HEK293 (cell line): ENCODE measurements around the gene PAK5.

Experiments used
- CTCF ChIA-PET: fragments of 350-600 bp; formaldehyde crosslinking; extraction: SDS; loops from one replicate; lab custom pipeline; 2021; ENCODE audit warnings: antibody characterized with exemption; lab: Yijun Ruan, JAX
- POLR2A ChIA-PET: fragments of 300-600 bp; formaldehyde crosslinking; extraction: SDS; loops from one replicate; lab custom pipeline; 2020; ENCODE audit warnings: antibody characterized with exemption, inconsistent platforms; lab: Yijun Ruan, JAX
- H3K27ac ChIP-seq: fragments of 200-500 bp; sonication (Bioruptor generic); 2 replicates; pipeline ENCODE4 v1.5.1; 2014; ENCODE audit warnings: low read depth, low read length, control low read depth, inconsistent platforms; ENCODE audit errors: extremely low read depth
- H3K36me3 ChIP-seq, 2 experiments: fragments of 200-500 bp in 1 of 2; sonication (Bioruptor generic) in 1 of 2; 1 replicate in 1 of 2; 2 replicates in 1 of 2; pipeline ENCODE4 v1.5.1; 2014 to 2017; ENCODE audit warnings: inconsistent platforms in 2 of 2, low read length in 2 of 2; ENCODE audit not compliant: control insufficient read depth in 2 of 2, insufficient read depth in 1 of 2
- H3K4me1 ChIP-seq: fragments of 200-500 bp; sonication (Bioruptor generic); 2 replicates; pipeline ENCODE4 v1.5.1; 2014; ENCODE audit warnings: mild to moderate bottlenecking, low read length, inconsistent platforms; ENCODE audit not compliant: control insufficient read depth, insufficient read depth
- H3K4me3 ChIP-seq: 2 replicates; pipeline ENCODE4 v1.5.1; 2011; ENCODE audit warnings: low read depth, mild to moderate bottlenecking, control low read depth, low read length, moderate library complexity
- H3K9me3 ChIP-seq: fragments of 200-500 bp; sonication (Bioruptor generic); 2 replicates; pipeline ENCODE4 v1.5.1; 2014; ENCODE audit warnings: low read depth, low read length, inconsistent platforms; ENCODE audit not compliant: control insufficient read depth, insufficient read depth
- EGR2 ChIP-seq: fragments of 450-650 bp; formaldehyde crosslinking; IDR thresholded peaks from 2 replicates; pipeline ENCODE4 v1.5.1; 2016; ENCODE audit warnings: low read depth, missing biosample characterization, missing genetic modification characterization
- FEZF1 ChIP-seq: fragments of 450-650 bp; formaldehyde crosslinking; IDR thresholded peaks from 2 replicates; pipeline ENCODE4 v1.5.1; 2016; ENCODE audit warnings: missing biosample characterization, missing genetic modification characterization
- KLF10 ChIP-seq: fragments of 450-650 bp; IDR thresholded peaks from 2 replicates; pipeline ENCODE4 v1.5.1; 2018; ENCODE audit warnings: missing biosample characterization, mild to moderate bottlenecking, missing genetic modification characterization
- MYNN ChIP-seq: fragments of 450-650 bp; formaldehyde crosslinking; IDR thresholded peaks from 2 replicates; pipeline ENCODE4 v1.5.1; 2016; ENCODE audit warnings: missing biosample characterization, missing genetic modification characterization, borderline replicate concordance
- SETDB1 ChIP-seq: IDR thresholded peaks from one replicate; pipeline ENCODE4 v1.6.1; 2017; ENCODE audit warnings: mild to moderate bottlenecking, low read length, moderate library complexity, mixed read lengths; ENCODE audit not compliant: insufficient read length
- SP7 ChIP-seq: fragments of 450-650 bp; formaldehyde crosslinking; IDR thresholded peaks from 2 replicates; pipeline ENCODE4 v1.5.1; 2016; ENCODE audit warnings: missing biosample characterization, missing genetic modification characterization
- ZBTB26 ChIP-seq: fragments of 450-650 bp; formaldehyde crosslinking; optimal IDR thresholded peaks from 2 replicates; pipeline ENCODE3; 2016; ENCODE audit warnings: missing biosample characterization, mild to moderate bottlenecking, missing genetic modification characterization
- ZEB2 ChIP-seq: fragments of 450-650 bp; formaldehyde crosslinking; IDR thresholded peaks from 2 replicates; pipeline ENCODE4 v1.5.1; 2016; ENCODE audit warnings: missing biosample characterization, missing genetic modification characterization
- ZNF184 ChIP-seq: fragments of 450-650 bp; IDR thresholded peaks from 2 replicates; pipeline ENCODE4 v1.5.1; 2018; ENCODE audit warnings: missing biosample characterization, mild to moderate bottlenecking, missing genetic modification characterization
- ZNF214 ChIP-seq: fragments of 450-650 bp; formaldehyde crosslinking; IDR thresholded peaks from 2 replicates; pipeline ENCODE4 v1.5.1; 2017; ENCODE audit warnings: missing biosample characterization, mild to moderate bottlenecking, missing genetic modification characterization, borderline replicate concordance
- ZNF248 ChIP-seq: fragments of 450-650 bp; formaldehyde crosslinking; IDR thresholded peaks from 2 replicates; pipeline ENCODE4 v1.5.1; 2017; ENCODE audit warnings: missing biosample characterization, missing genetic modification characterization
- ZNF335 ChIP-seq: fragments of 450-650 bp; formaldehyde crosslinking; conservative IDR thresholded peaks from 2 replicates; pipeline ENCODE4 v1.5.1; 2016; ENCODE audit warnings: missing biosample characterization, missing genetic modification characterization
- ZNF350 ChIP-seq: fragments of 450-650 bp; formaldehyde crosslinking; IDR thresholded peaks from 2 replicates; pipeline ENCODE4 v1.5.0; 2017; ENCODE audit warnings: missing biosample characterization, mild to moderate bottlenecking, missing genetic modification characterization
- ZNF354C ChIP-seq: fragments of 450-650 bp; formaldehyde crosslinking; IDR thresholded peaks from 2 replicates; pipeline ENCODE4 v1.5.1; 2016; ENCODE audit warnings: missing biosample characterization, missing genetic modification characterization, low read depth, borderline replicate concordance
- ZNF37A ChIP-seq: fragments of 450-650 bp; IDR thresholded peaks from 2 replicates; pipeline ENCODE4 v1.5.1; 2018; ENCODE audit warnings: missing biosample characterization, missing genetic modification characterization
- ZNF548 ChIP-seq: fragments of 450-650 bp; formaldehyde crosslinking; IDR thresholded peaks from 2 replicates; pipeline ENCODE4 v1.5.1; 2016; ENCODE audit warnings: missing biosample characterization, missing genetic modification characterization
- ZNF585B ChIP-seq: fragments of 450-650 bp; formaldehyde crosslinking; IDR thresholded peaks from 2 replicates; pipeline ENCODE4 v1.5.1; 2016; ENCODE audit warnings: missing biosample characterization, missing genetic modification characterization
- ZNF626 ChIP-seq: fragments of 450-650 bp; sonication (Bioruptor Pico); formaldehyde crosslinking; IDR thresholded peaks from 2 replicates; pipeline ENCODE4 v1.5.1; 2018; ENCODE audit warnings: missing biosample characterization, missing genetic modification characterization, inconsistent platforms
- ZSCAN4 ChIP-seq: fragments of 450-650 bp; formaldehyde crosslinking; IDR thresholded peaks from 2 replicates; pipeline ENCODE4 v1.5.1; 2017; ENCODE audit warnings: missing biosample characterization, missing genetic modification characterization
- TF ChIP-seq, protein P1 (sequence below): fragments of 450-650 bp; formaldehyde crosslinking; IDR thresholded peaks from 2 replicates; pipeline ENCODE4 v1.5.1; 2016; ENCODE audit warnings: missing biosample characterization, missing genetic modification characterization
- TF ChIP-seq, protein P2 (sequence below): fragments of 450-650 bp; formaldehyde crosslinking; IDR thresholded peaks from 2 replicates; pipeline ENCODE4 v1.5.1; 2017; ENCODE audit warnings: missing biosample characterization, missing genetic modification characterization

The PAK5 gene

DNA sequence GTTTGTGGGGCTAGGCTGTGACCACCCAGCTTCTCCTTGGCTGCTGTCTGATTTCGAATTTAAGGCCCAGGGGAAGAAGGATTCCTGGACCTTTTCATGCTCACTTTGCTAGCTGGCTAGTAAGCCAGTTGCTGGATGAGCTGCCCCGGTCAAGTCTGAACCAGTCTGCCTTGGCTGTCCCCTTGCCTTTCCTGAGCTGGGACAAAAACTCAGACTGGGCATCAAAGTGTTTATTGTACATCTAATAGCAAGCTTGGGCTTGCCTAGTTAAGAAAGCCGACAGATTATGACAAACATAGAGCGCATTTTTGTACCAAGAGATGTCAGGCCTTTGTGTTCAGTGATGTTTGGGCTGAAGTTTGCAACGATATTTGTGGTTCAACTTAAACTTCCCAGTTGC is 750 bp upstream of the PAK5 start (continued):
- no peak for TF ChIP-seq EGR2
- TF ChIP-seq SP7 (tag by site-specific recombination) = no peak
- TF ChIP-seq MYNN (tag by site-specific recombination) = no peak
- no peak for TF ChIP-seq ZNF248

DNA sequence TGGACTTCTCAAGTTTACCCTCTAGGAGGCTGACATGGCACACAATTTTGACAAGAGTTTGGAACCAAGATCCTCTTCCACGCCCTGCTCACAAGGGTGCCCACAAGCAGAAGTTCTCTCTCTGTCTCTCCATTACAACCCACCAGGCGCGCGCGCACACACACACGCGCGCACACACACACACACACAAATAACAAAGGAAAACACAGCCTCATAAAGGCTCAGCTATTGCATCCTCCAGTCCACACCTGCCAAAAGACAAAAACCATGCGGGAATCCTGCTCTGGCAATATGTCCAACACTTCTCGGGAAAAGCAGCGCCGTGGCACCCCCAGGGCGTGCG is 870 bp downstream of the PAK5 start:
- no peaks in the 10 kb centered on the region for H3K9me3 ChIP-seq

DNA sequence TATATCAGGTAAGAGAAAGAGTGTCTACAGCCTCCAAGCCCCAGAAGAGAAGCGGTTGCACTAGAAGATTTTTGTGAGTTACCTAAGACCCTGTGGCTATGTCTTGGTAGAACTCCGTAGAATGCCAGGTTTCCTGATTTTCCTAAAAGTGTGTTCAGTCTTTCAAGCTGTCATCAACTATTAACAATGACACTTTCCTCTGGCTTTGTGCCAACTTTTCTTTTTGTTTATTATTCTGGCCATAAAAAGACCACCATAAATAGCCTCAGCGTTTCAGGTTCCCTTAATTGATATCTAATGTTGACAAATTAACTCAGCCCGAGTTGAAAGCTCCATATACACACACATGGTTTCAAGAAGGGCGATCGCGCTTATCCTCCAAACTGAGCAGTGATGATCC is 1.2 kb downstream of the PAK5 start:
- H3K9me3 ChIP-seq = no peaks in the 10 kb centered on the region
- TF ChIP-seq SETDB1 (no peak), ZNF585B (no peak), ZNF184 (tag by site-specific recombination) (0 out of 2 replicates have a peak, but pooled peaks have one; percentile 21), ZNF350 (tag by site-specific recombination) (peak; percentile 65; the same call in 1 of the 2 replicates), ZEB2 (tag by site-specific recombination) (no peak), FEZF1 (tag by site-specific recombination) (0 out of 2 replicates have a peak, but pooled peaks have one; percentile 13), KLF10 (tag by site-specific recombination) (peak; percentile 14; the same call in 1 of the 2 replicates), ZNF214 (peak; percentile 31; the same call in 1 of the 2 replicates), ZNF626 (tag by site-specific recombination) (0 out of 2 replicates have a peak, but pooled peaks have one; percentile 30)
- TF ChIP-seq, protein P1, sequence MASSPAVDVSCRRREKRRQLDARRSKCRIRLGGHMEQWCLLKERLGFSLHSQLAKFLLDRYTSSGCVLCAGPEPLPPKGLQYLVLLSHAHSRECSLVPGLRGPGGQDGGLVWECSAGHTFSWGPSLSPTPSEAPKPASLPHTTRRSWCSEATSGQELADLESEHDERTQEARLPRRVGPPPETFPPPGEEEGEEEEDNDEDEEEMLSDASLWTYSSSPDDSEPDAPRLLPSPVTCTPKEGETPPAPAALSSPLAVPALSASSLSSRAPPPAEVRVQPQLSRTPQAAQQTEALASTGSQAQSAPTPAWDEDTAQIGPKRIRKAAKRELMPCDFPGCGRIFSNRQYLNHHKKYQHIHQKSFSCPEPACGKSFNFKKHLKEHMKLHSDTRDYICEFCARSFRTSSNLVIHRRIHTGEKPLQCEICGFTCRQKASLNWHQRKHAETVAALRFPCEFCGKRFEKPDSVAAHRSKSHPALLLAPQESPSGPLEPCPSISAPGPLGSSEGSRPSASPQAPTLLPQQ (tag by site-specific recombination) = 0 out of 2 replicates have a peak, but pooled peaks have one; percentile 14
- TF ChIP-seq, protein P2, sequence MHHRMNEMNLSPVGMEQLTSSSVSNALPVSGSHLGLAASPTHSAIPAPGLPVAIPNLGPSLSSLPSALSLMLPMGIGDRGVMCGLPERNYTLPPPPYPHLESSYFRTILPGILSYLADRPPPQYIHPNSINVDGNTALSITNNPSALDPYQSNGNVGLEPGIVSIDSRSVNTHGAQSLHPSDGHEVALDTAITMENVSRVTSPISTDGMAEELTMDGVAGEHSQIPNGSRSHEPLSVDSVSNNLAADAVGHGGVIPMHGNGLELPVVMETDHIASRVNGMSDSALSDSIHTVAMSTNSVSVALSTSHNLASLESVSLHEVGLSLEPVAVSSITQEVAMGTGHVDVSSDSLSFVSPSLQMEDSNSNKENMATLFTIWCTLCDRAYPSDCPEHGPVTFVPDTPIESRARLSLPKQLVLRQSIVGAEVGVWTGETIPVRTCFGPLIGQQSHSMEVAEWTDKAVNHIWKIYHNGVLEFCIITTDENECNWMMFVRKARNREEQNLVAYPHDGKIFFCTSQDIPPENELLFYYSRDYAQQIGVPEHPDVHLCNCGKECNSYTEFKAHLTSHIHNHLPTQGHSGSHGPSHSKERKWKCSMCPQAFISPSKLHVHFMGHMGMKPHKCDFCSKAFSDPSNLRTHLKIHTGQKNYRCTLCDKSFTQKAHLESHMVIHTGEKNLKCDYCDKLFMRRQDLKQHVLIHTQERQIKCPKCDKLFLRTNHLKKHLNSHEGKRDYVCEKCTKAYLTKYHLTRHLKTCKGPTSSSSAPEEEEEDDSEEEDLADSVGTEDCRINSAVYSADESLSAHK (tag by site-specific recombination) = 0 out of 2 replicates have a peak, but pooled peaks have one; percentile 20

More for the DNA sequence above, 870 bp downstream of the PAK5 start:
- no peak overlapping the region for H3K27ac ChIP-seq
- no peaks in the 10 kb centered on the region for H3K36me3 ChIP-seq
- H3K4me3 ChIP-seq = peak overlapping the region; percentile 61
- H3K4me1 ChIP-seq = no peaks in the 10 kb centered on the region
- TF ChIP-seq ZNF37A (tag by site-specific recombination) = no peak
- TF ChIP-seq ZNF354C (tag by site-specific recombination) = no peak
- peak; percentile 70 for TF ChIP-seq ZBTB26
- TF ChIP-seq ZSCAN4 (tag by site-specific recombination) = peak; percentile 63
- TF ChIP-seq SETDB1 = no peak
- peak; percentile 33; the same call in 1 of the 2 replicates for TF ChIP-seq ZNF335
- TF ChIP-seq, protein P1 (tag by site-specific recombination) = 0 out of 2 replicates have a peak, but pooled peaks have one; percentile 5
- 0 out of 2 replicates have a peak, but pooled peaks have one; percentile 1 for TF ChIP-seq FEZF1 (tag by site-specific recombination)
- no peak for TF ChIP-seq ZNF548
- POLR2A ChIA-PET = no interaction called here
- CTCF ChIA-PET = interaction anchor here (0.6 to 0.7 kb wide), 2 partner anchors 74 to 579 kb away, joined by 3 to 5 read pairs; no protein-coding TSS in a partner anchor

More for the DNA sequence above, 1.2 kb downstream of the PAK5 start:
- Histone ChIP-seq H3K4me1 (no peaks in the 10 kb centered on the region), H3K27ac (no peak overlapping the region), H3K36me3 (no peaks in the 10 kb centered on the region), H3K4me3 (peak overlapping the region; percentile 61)
- ChIA-PET CTCF (interaction anchor here (0.6 to 0.7 kb wide), 2 partner anchors 75 to 579 kb away, joined by 3 to 5 read pairs; no protein-coding TSS in a partner anchor), POLR2A (no interaction called here)
